Measurements from ENCODE around the gene TNFAIP8L3.

- TF ChIP-seq CTCF (IDR thresholded peaks at IDR 0.05; ENCODE audit: insufficient read depth, low read length, poor library complexity, severe bottlenecking), result no peak
- TF ChIP-seq EZH2phosphoT487 (conservative IDR thresholded peaks at IDR 0.05; ENCODE audit: low read length), result no peak
Observed at GRCh38 chr15:51065781-51066180, 28.9 kb downstream of the TNFAIP8L3 start.

Measured in SU-DHL-6 (cell line).